H7 (cell line): ENCODE data around the gene MSI2. TPM values are rescaled to one million over a fixed set of nuclear protein-coding genes. Genes with fewer than 3 reads are reported as not detected.

ENCODE experiments used
- DNase-seq: peaks from one replicate; pipeline ENCODE4 v3.0.0; 2012
- H3K27me3 ChIP-seq: 2 replicates; pipeline ENCODE4 v1.6.0; 2011; ENCODE audit warnings: mild to moderate bottlenecking, low read length; ENCODE audit not compliant: control insufficient read depth, insufficient read depth
- H3K36me3 ChIP-seq: replicated peaks from 2 replicates; pipeline ENCODE4 v1.5.1; 2011; ENCODE audit warnings: low read length; ENCODE audit not compliant: control insufficient read depth, insufficient read depth
- H3K4me3 ChIP-seq: 2 replicates; pipeline ENCODE4 v1.5.1; 2011; ENCODE audit warnings: low read depth, mild to moderate bottlenecking, control low read depth, low read length, moderate library complexity; ENCODE audit not compliant: insufficient read depth
- total RNA-seq: library from RNA; depleted of rRNA; stranded (reverse); fragments of >200 nt; shearing (Covaris generic); gene quantifications from 2 replicates; pipeline ENCODE4 v1.2.3, GENCODE V29; 2014

Gene MSI2
- total RNA-seq, 1 experiment from 2014 or later: 31.0 TPM

DNA sequence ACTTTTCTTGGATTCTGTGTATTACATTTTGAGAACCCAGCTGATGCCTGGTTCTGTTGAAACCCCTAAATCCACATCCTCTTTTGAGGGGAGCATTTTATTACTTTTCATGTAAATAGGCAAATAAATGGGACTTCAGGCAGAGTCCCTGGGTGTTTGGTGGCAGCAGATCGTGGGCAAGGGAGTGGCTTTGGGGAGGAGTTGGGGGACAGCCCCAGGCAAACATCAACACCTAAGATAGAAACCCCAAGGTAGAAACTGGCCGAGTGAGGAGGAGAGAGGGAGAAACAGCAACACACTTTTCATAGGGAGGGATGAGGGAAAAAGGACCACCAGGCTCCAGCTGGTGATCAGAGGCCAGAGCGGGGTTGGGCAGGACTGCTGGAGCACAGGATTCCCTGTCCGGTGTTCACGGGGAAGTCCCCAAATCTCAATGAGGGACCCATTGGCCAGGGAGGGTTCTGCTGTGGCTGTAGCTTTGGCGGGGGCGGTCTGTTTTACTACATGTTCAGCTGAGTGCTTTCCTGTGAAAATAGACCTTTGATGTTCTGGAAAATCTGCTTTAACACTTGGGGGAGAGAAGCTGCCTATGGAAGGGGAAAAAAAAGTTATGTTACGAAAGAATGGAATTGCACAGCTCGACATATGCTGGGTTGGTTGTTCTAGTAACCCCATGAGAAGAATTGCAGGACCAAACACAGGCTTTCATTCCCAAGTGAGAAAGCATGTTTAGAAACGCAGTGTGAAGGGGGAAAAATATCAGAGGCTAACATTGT, 46.6 kb downstream of the MSI2 start:
- no peak for DNase-seq
- no peaks in the 10 kb centered on the region; the same call in 1 of the 2 replicates for H3K36me3 ChIP-seq
- H3K27me3 ChIP-seq: no peaks in the 10 kb centered on the region
- H3K4me3 ChIP-seq: no peak overlapping the region

DNA sequence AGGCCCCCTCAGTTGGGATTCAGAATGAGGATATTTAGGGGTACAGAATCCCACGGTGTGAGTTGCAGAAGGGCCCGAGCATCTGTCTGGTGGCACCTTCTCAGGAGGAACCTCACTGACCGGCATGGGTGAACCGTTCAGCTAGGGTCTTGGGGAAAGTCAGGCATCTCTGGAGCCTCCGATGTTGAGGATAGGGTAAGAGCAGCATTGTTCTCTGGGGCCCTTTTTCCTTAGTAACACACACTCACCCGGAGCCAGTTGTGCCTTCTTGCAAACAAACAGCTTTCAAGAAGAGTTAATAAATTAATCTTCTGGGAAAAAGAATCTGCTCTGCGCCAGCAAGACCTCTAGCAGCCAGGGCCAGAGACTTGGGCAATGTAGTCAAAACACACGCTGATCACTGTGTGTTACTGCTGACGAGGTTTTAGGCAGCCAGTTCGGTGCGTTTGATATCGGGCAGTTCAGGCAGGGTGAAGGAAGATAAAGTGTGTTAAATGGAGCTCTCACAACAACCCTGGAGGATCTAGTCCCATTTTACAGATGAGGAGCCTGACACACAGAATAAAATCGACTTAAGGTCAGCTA, 48.9 kb downstream of the MSI2 start:
- H3K27me3 ChIP-seq: no peaks in the 10 kb centered on the region
- H3K4me3 ChIP-seq: no peak overlapping the region
- DNase-seq: no peak
- H3K36me3 ChIP-seq: no peaks in the 10 kb centered on the region

DNA sequence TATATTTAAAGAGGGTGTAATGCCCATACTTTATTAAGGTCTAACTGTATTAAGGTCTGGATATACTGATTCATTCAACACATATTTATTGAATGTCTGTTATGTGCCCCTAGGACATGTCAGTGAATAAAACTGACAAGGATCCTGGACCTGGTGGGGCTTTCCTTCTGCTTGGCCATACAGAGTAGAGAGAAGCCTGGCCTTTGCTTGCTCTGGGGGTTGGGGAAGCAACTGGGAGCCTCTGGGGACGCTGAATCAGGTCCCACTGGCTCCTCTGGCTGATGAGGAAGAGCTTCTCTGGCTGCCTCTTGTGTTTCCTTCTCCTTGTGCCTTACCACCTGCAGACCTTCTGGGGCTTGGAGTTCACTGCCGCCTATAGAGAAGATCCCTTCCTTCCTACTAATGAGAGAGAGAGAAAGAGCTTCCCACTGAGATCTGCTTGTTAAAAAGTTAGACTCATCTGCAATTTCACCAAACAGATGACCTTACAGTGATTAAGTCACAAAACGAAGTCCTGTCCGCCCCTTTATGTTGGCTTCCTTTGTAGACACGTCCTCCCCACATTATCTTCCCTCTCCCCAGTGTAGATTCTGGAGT, 49.7 kb downstream of the MSI2 start:
- Histone ChIP-seq H3K4me3 (no peak overlapping the region), H3K27me3 (no peaks in the 10 kb centered on the region), H3K36me3 (no peaks in the 10 kb centered on the region; the same call in 1 of the 2 replicates)
- DNase-seq: no peak

DNA sequence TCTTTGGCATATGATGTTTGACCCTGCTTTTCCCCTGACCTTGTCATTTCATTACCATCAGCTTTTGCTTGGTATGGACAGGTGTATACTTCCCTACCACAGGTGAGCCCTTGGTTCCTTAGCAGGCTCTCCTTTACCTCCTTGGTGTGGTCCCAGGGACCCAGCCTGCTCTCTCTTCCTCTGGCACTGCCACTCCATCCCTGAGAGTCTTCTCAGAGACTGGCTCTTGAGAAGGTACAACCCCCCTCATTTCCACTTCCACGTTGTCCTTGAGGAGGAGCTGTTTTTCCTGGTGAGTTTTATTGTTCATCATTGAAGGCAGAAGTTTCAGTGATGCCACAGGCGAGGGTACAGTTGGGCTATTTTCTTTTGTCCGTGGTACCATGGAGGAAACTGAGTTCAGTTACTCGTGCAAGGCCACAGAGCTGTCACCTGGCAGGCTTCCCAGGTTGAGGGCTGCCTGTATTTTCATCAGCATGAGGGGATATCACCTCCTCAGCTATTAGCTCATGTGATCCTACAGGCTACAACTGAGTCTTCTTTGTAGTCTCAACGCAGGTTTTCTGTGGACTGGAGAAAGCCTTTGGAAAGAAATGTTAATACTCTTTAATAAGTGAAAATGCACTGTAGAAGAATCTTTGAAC, 52.3 kb downstream of the MSI2 start:
- DNase-seq: no peak
- no peak overlapping the region for H3K4me3 ChIP-seq
- H3K27me3 ChIP-seq: no peaks in the 10 kb centered on the region

DNA sequence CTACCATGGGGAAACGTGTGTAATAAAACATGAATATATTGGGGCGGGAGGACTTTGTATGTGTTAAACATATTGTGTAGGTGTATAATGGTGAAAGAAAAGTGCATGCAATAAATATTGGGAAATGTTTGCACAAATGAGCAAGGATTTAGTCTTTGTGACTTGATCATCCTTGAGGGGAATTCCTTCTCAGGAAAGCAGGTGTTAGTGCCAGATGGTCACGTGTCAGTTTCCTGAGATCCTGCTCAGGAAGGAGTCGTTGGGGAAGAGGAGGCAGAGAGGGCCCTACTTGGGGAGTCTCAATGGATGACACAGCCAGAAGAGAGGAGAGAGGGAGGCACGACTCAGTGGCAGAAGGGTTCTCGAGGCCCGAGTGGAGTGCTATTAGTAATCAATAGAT, 53.2 kb downstream of the MSI2 start:
- Histone ChIP-seq H3K4me3 (no peak overlapping the region), H3K36me3 (no peaks in the 10 kb centered on the region; the same call in 1 of the 2 replicates), H3K27me3 (no peaks in the 10 kb centered on the region)
- DNase-seq: no peak

More for the DNA sequence above, 52.3 kb downstream of the MSI2 start:
- no peaks in the 10 kb centered on the region; the same call in 1 of the 2 replicates for H3K36me3 ChIP-seq

DNA sequence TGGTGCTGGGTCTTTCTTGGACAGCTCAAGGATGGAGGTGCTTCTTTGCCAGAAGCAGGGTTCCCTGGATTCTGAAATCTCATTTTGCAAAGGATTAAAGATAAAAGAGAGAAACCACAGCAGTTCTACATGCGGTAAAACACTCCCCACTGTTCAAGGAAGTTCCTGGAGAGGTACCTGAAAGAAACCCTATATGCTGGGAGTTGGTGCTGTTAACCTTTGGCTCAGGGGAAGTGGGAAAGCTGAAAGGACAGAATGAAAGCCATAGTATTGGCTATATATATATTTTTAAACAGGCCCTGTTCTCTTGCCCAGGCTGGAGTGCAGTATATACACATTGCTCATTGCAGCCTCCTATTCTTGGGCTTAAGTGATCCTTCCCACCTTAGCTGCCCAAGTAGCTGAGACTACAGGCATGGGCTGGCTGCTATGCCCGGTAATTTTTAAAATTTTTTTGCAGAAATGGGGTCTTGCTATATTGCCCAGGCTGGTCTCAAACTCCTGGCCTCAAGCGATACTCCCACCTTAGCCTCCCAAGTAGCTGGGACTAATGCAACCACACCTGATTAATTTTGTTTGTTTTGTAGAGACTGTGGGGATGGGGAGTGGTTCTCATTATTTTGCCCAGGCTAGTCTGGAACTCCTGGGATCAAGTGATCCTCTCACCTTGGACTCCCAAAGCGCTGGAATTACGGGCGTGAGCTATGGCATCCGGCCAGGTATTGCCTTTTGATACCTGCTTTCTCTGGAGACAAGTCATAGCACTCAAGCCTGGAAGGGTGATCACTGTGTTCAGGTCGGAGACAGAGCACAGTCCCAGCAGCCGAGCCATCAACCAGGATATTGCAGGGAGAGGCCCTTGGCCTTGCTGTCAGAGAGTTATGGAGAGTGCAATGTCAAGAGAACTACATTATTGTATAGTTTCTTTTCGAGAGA, 55.2 kb downstream of the MSI2 start:
- Histone ChIP-seq H3K4me3 (no peak overlapping the region), H3K27me3 (no peaks in the 10 kb centered on the region), H3K36me3 (no peaks in the 10 kb centered on the region; the same call in 1 of the 2 replicates)
- DNase-seq: no peak

DNA sequence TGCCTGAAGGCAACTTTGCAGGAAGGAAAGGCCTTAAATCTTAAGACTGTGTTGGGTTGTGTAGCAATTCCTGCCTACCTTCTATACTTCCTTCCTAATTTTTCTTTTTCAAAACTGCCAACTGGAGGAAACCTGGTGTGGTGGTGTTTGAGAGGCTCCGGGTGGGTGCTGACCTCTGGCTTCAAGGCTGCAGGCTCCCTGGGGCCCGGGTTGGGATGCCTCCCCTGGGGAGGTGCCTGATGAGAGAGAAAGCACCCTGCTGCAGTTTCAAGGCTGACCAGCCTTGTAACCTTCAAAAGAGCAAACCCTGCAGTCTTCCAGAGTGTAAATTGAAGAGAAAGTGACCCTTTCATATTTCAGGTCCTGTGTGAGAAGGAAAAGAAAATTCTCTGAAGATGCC, 55.9 kb downstream of the MSI2 start:
- no peak for DNase-seq
- H3K36me3 ChIP-seq: no peaks in the 10 kb centered on the region; the same call in 1 of the 2 replicates
- H3K4me3 ChIP-seq: no peak overlapping the region
- H3K27me3 ChIP-seq: no peaks in the 10 kb centered on the region

DNA sequence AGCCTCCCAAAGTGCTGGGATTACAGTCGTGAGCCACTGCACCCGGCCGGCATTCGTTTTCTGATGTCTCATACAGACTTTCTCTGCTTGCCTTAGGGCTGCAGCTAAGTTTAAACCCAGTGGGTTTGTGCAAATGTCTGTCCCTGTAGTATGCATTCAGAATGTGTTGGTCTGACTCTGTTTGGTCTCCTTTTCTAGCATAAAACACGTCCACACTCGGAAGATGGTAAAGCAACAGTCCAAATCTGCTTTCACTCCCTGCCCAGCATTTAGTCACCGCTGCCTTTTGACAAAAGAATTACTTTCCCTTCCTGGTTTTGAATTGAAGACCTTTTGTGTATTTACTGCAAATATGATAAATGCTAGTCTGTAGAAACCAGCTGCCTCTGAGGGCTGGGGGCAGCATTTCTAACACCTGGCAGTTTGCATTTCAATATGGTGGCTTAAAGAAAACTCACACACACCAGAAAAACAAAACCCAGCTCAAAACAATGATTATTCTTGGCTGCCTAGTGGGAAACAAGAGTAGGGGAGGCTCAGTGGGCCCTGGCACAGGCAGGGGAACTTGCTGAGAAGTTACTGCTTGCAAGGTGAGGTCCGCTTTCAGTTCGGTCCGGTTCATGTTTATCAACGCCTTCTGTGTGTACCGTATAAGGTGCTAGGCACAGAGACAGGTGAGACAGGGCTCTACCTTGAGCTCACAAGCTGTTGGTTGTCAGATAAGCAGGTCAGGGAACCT, 56.9 kb downstream of the MSI2 start:
- no peaks in the 10 kb centered on the region for H3K27me3 ChIP-seq
- no peak overlapping the region for H3K4me3 ChIP-seq
- no peaks in the 10 kb centered on the region; the same call in 1 of the 2 replicates for H3K36me3 ChIP-seq
- peak; percentile 45 for DNase-seq

DNA sequence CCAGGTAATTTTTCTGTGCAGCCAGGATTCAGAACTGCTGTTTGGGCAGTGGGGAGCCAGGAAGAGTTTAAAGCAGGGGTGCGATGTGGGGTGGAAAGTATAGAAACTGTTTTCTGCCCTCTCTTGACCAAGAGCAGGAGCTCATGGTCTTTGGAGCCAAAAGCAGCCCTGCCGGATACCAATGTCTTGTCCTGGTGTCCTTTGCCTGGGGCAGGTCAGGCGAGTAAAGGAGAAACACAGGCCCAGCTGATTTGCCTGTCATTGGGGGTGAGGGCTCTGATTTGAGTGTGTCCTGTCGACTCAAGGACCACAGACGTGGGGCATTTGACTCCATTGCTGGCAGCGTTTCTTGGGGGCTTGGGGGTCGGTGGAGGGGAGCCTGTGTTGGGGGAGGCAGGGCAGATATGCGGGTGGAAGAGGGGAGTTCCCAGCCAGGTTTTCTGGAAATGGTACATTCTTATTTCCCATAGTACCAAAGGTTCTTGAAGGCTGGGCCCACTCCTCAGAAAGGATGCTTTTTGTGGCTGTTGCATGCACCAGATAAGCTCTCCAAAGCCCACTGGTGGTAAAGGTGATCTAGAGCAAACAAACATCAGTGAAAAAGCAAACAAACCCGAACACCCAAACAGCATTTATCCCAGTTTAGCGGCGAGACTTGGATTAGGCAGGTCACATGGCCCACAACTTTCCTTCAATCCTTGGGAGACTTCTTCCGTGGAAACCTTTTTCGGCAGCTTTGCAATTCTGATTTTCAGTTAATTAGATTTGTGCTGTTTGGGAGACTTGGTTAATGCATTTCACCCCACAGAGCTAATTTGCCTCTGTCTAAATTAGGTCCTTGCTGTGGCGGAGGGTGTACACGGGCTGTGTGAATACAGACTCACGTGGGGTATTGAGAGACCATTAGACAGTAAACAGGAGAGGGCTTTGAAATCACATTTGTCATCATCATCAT, 59.0 kb downstream of the MSI2 start:
- Histone ChIP-seq H3K4me3 (no peak overlapping the region), H3K27me3 (no peaks in the 10 kb centered on the region), H3K36me3 (no peaks in the 10 kb centered on the region; the same call in 1 of the 2 replicates)
- DNase-seq: no peak

DNA sequence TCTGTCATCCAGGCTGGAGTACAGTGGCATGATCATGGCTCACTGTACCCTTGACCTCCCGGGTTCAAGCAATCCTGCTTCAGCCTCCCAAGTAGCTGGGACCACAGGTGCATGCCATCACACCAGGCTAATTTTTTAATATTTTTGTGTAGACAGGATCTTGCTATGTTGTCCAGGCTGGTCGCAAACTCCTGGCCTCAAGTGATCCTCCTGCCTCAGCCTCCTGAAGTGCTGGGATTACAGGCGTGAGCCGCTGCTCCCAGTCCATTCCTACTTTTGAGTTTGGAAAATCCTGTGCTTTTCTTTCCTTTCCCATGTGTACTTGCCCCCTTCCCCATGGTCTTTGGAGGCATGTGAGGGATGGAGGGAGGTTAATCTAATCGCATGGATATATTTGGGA, 60.0 kb downstream of the MSI2 start:
- H3K4me3 ChIP-seq: no peak overlapping the region
- no peaks in the 10 kb centered on the region for H3K36me3 ChIP-seq
- H3K27me3 ChIP-seq: no peaks in the 10 kb centered on the region
- no peak for DNase-seq

DNA sequence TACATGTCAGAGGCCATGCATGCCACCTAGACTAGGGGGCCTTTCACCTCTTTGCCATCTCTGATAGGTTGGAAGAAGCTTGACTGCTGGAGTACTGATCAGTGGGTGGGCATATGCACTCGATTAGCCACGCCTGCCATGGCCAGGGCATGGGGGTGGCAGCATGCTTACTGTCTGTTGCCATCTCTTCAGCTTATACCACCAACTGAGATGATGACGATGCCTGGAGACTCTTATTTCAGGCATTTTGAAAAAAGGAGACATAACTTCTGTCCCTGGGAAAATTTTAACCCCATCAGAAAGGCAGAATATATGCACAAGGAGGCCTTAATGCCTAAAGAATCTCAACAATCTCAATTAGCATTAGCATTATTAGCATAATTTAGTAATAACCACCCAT, 60.8 kb downstream of the MSI2 start:
- DNase-seq: no peak

DNA sequence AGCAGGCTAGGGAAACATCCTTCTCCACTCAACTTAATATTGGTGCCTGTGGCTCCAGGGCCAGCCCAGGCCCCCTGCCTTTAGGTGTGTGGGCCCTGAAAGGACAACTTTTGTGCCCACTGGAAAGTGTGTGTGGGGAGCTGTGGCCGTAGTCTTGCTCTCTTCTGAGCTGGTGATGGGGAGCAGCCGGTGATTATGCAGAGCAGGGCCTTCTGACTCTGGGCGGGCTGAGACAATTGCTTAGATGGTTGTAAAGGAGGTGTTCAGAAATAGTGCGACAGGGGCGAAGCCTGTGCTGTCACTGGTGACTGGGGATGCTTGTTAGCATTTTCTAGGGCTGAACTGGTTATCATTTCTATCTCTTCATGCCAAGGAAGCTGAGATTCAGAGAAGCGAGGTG, 62.6 kb downstream of the MSI2 start:
- DNase-seq: no peak
- Histone ChIP-seq H3K27me3 (no peaks in the 10 kb centered on the region), H3K4me3 (no peak overlapping the region), H3K36me3 (no peaks in the 10 kb centered on the region)

More for the DNA sequence above, 60.8 kb downstream of the MSI2 start:
- H3K4me3 ChIP-seq: no peak overlapping the region
- H3K27me3 ChIP-seq: no peaks in the 10 kb centered on the region
- no peaks in the 10 kb centered on the region for H3K36me3 ChIP-seq
